Tibial nerve (tissue), 4 donors: ENCODE results near the gene MTCP1. TPM values are rescaled to one million over a fixed set of nuclear protein-coding genes. Genes with fewer than 3 reads are reported as not detected.

Experiments used
- DNase-seq, 2 donors: peaks; one replicate each; pipeline ENCODE4 v3.0.0-alpha.2; 2019; ENCODE audit warnings: low spot score in 2 of 2
- H3K27ac ChIP-seq, 4 donors: fragments of 200-600 bp; sonication (generic) in 3 of 4; one replicate each; pipeline ENCODE4 v1.5.1; 2017 to 2019; ENCODE audit warnings: mild to moderate bottlenecking in 1 of 4
- H3K27me3 ChIP-seq, 2 donors: fragments of 200-600 bp; sonication (generic) in 1 of 2; one replicate each; pipeline versions ENCODE4 v1.5.1 to v1.6.0; 2017 to 2019
- H3K36me3 ChIP-seq, 3 donors: fragments of 200-600 bp; sonication (generic); one replicate each; pipeline ENCODE4 v1.5.1; 2018 to 2019
- H3K4me1 ChIP-seq, 4 donors: fragments of 200-600 bp; sonication (generic) in 3 of 4; one replicate each; pipeline ENCODE4 v1.5.1; 2017 to 2019
- H3K4me3 ChIP-seq, 4 donors: fragments of 200-600 bp; sonication (generic) in 3 of 4; one replicate each; pipeline ENCODE4 v1.5.1; 2017 to 2019; ENCODE audit warnings: mild to moderate bottlenecking in 1 of 4, moderate library complexity in 1 of 4
- H3K9me3 ChIP-seq, 4 donors: fragments of 200-600 bp; sonication (generic) in 3 of 4; one replicate each; pipeline ENCODE4 v1.5.1; 2017 to 2019
- EP300 ChIP-seq, 2 donors: sonication (generic); formaldehyde crosslinking; IDR thresholded peaks; one replicate each; pipeline ENCODE4 v1.6.1; 2017; ENCODE audit warnings: antibody characterized with exemption in 2 of 2, mild to moderate bottlenecking in 1 of 2
- POLR2A ChIP-seq, 2 donors: fragments of 450-650 bp; IDR thresholded peaks; one replicate each; pipeline ENCODE4 v1.6.1; 2017; ENCODE audit warnings: antibody characterized with exemption in 2 of 2, mild to moderate bottlenecking in 2 of 2, moderate library complexity in 2 of 2
- WGBS, 2 donors: methylation state at CpG; one replicate each; pipeline ENCODE4 v1.1.5; 2018; 5-methylcytosine and 5-hydroxymethylcytosine counted together
- total RNA-seq, 4 donors: library from RNA; depleted of rRNA; stranded (reverse); fragments of >200 nt; gene quantifications; one replicate each; pipeline ENCODE4 v1.1.0, GENCODE V29; 2016
- TF ChIP-seq, protein P1 (sequence below), 5 experiments: fragments of 200-600 bp in 3 of 5; fragments of 450-650 bp in 2 of 5; sonication (generic) in 3 of 5; IDR thresholded peaks; one replicate each; pipeline ENCODE4 v1.5.1; 2016 to 2019; ENCODE audit warnings: antibody characterized with exemption in 5 of 5, mild to moderate bottlenecking in 3 of 5, moderate library complexity in 2 of 5

The MTCP1 gene
- total RNA-seq, 4 donors from 2014 or later: 2.7 to 5.3 (median 2.8) TPM

DNA sequence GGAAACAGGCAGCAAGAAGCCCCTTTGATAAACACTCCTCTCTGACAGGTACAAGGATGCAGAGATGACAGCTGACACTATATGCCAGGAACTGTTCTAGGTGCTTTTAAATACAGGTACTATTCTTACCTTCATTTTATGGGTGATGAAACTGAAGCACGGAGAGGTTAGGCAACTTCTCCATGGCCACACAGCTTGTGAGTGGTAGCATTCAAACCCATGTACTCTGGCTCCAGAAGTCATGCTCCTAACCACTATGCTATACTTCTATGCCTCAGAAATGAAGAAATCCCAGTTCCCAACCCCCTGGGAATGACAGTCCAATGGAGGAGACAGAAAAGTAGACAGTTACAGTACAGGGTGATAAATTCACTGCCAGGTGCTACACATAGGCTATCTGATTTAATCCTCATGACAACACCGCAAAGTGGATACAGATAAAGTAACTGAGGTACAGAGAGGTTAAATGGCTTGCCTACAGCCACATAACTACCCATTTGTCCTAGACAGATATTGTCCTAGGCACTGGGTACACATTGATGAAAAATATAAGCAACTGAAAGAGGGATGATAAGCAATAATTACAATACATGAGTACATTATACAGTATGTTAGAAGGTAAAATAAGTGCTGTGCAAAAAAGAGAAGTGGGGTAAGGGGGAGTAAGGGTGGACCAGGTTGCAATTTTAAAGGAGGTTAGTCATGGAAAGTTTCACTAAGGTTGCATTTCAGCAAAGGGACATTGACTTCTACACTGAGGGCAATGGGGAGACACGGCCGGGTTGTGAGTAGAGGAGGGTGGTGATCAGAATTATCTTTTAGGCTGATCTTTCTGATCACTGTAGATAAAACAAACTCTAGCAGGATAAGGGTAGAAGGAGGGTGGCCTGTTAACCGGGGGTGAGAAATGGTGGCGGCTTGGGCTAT, 46.8 kb downstream of the MTCP1 start:
- WGBS, 2 donors: 86 to 97% methylated on average over 6 of the region's 6 CpGs
- peak overlapping the region in 1 of 4 donors; percentile 12 for H3K27ac ChIP-seq
- no peak overlapping the region for H3K4me3 ChIP-seq
- H3K9me3 ChIP-seq: no peaks in the 10 kb centered on the region
- H3K4me1 ChIP-seq: peaks cover 0 to 13% (median 0%) of the 10 kb centered on the region in 4 donors
- no peaks in the 10 kb centered on the region for H3K36me3 ChIP-seq
- TF ChIP-seq, protein P1, sequence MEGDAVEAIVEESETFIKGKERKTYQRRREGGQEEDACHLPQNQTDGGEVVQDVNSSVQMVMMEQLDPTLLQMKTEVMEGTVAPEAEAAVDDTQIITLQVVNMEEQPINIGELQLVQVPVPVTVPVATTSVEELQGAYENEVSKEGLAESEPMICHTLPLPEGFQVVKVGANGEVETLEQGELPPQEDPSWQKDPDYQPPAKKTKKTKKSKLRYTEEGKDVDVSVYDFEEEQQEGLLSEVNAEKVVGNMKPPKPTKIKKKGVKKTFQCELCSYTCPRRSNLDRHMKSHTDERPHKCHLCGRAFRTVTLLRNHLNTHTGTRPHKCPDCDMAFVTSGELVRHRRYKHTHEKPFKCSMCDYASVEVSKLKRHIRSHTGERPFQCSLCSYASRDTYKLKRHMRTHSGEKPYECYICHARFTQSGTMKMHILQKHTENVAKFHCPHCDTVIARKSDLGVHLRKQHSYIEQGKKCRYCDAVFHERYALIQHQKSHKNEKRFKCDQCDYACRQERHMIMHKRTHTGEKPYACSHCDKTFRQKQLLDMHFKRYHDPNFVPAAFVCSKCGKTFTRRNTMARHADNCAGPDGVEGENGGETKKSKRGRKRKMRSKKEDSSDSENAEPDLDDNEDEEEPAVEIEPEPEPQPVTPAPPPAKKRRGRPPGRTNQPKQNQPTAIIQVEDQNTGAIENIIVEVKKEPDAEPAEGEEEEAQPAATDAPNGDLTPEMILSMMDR (IDR thresholded peaks at IDR 0.05): no peak
- no peak for TF ChIP-seq POLR2A (IDR thresholded peaks at IDR 0.05)
- TF ChIP-seq EP300 (IDR thresholded peaks at IDR 0.05): no peak
- H3K27me3 ChIP-seq: no peaks in the 10 kb centered on the region
- no peak for DNase-seq

DNA sequence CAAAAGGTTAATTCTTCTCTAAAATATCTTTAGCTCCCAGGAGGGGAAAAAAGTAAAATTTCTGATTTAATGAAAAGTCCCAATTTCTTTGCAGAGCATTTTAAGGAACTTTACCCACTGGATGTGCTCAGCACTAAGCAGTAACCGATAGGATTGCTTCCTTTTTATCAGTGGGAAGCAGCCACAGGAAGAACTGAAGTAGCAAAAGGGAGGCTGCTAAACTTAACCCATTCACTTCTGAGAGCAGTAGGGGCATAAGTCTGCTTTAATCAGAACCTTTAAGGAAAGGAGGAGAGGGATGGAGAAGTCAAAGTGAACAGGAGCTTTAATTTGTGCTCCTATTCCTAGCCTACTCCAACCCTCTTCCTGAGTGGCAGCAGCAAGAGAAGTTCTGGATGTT, 48.4 kb downstream of the MTCP1 start, which contains the start of gene F8:
Gene F8 (minus strand): TSS at position 139 of the 400 bp plus-strand sequence. CDS start 171 bp downstream, outside the sequence.
- DNase-seq: no peak
- Histone ChIP-seq H3K36me3 (no peaks in the 10 kb centered on the region), H3K27me3 (no peaks in the 10 kb centered on the region), H3K27ac (no peak within 1 kb of the TSS), H3K9me3 (no peaks in the 10 kb centered on the region), H3K4me1 (no peaks in the 10 kb centered on the region), H3K4me3 (no peak within 1 kb of the TSS)
- TF ChIP-seq, protein P1 (IDR thresholded peaks at IDR 0.05): no peak
- no peak for TF ChIP-seq POLR2A (IDR thresholded peaks at IDR 0.05)
- no peak for TF ChIP-seq EP300 (IDR thresholded peaks at IDR 0.05)
- WGBS, 2 donors: 0 to 13% methylated on average over 1 of the region's 1 CpG

DNA sequence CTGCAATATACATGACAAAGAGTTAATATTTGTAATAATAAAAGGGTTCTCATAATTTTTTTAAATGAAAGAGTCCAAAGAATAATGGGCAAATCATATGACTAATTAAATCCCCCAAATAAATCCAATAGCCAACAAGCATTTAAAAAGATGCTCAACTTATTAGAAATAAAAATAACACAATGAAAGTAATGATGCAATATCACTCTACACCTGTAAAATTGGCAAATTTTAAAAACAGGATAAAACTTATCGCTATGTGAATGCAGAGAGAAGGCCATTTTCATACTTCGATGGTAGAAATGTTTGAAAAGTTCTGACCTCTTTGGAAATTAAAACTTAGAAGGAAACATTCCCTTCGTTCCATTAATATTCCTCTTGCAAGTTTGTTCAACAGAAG, 50.3 kb downstream of the MTCP1 start:
- Histone ChIP-seq H3K36me3 (no peaks in the 10 kb centered on the region), H3K27ac (no peak overlapping the region), H3K9me3 (no peaks in the 10 kb centered on the region), H3K4me3 (no peak overlapping the region), H3K4me1 (no peaks in the 10 kb centered on the region), H3K27me3 (no peaks in the 10 kb centered on the region)
- TF ChIP-seq EP300 (IDR thresholded peaks at IDR 0.05) (no peak), POLR2A (IDR thresholded peaks at IDR 0.05) (no peak)
- TF ChIP-seq, protein P1 (IDR thresholded peaks at IDR 0.05): no peak
- 82 to 89% methylated on average over 3 of the region's 3 CpGs for WGBS, 2 donors
- DNase-seq: no peak

Other genes starting within 250 kb of the MTCP1 start
- not detected for gene SMIM9, start 236.5 kb downstream of the MTCP1 start, total RNA-seq
- 10 to 100 TPM in 3 of 4 donors, 1 to 10 TPM in 1; 5.5 to 27.3 (median 13.6) TPM for gene F8A1, start 184.8 kb downstream of the MTCP1 start, total RNA-seq
- gene F8, start 48.4 kb downstream of the MTCP1 start, total RNA-seq: 10 to 100 TPM in 3 of 4 donors, 1 to 10 TPM in 1; 7.2 to 28.4 (median 14.6) TPM
- 10 to 100 TPM; 40.2 to 83.3 (median 59.8) TPM for gene FUNDC2, start 44.3 kb downstream of the MTCP1 start, total RNA-seq
- gene CMC4, start within 50 bp of the MTCP1 start, total RNA-seq: 10 to 100 TPM; 22.2 to 27.0 (median 23.7) TPM
- 10 to 100 TPM in 3 of 4 donors, 1 to 10 TPM in 1; 6.9 to 17.7 (median 11.5) TPM for gene BRCC3, start 372 bp upstream of the MTCP1 start, total RNA-seq
- 10 to 100 TPM; 23.9 to 35.4 (median 29.6) TPM for gene VBP1, start 145.3 kb upstream of the MTCP1 start, total RNA-seq
- gene RAB39B, start 193.4 kb upstream of the MTCP1 start, total RNA-seq: 1 to 10 TPM in 1 of 4 donors, under 1 TPM in 3; 0.22 to 1.8 (median 0.87) TPM